H9 (cell line): Measurements from ENCODE around the gene YOD1. TPM values are rescaled to one million over a fixed set of nuclear protein-coding genes. Genes with fewer than 3 reads are reported as not detected.

Experiments
- DNase-seq: peaks from one replicate; pipeline ENCODE4 v3.0.0-alpha.2; 2017
- H2AFZ ChIP-seq: one replicate; pipeline ENCODE4 v1.6.1; 2013; ENCODE audit warnings: mild to moderate bottlenecking, low read length, control low read depth, moderate library complexity
- H2AK5ac ChIP-seq: 2 replicates; pipeline ENCODE4 v1.6.1; 2013; ENCODE audit warnings: low read length, control low read depth, mixed read lengths; ENCODE audit not compliant: insufficient read length
- H2BK120ac ChIP-seq: one replicate; pipeline ENCODE4 v1.6.1; 2013; ENCODE audit warnings: low read depth, mild to moderate bottlenecking, low read length, control low read depth, inconsistent platforms; ENCODE audit not compliant: poor library complexity, severe bottlenecking
- H2BK12ac ChIP-seq: 2 replicates; pipeline ENCODE4 v1.6.1; 2013; ENCODE audit warnings: low read length, control low read depth, mixed read lengths, low read depth; ENCODE audit not compliant: insufficient read length
- H2BK15ac ChIP-seq: 2 replicates; pipeline ENCODE4 v1.6.1; 2013; ENCODE audit warnings: low read depth, low read length, control low read depth
- H2BK20ac ChIP-seq: one replicate; pipeline ENCODE4 v1.6.1; 2013; ENCODE audit warnings: low read depth, mild to moderate bottlenecking, low read length, control low read depth, inconsistent platforms; ENCODE audit not compliant: poor library complexity, severe bottlenecking
- H2BK5ac ChIP-seq: 2 replicates; pipeline ENCODE4 v1.6.1; 2013; ENCODE audit warnings: low read length, control low read depth, mixed read lengths; ENCODE audit not compliant: insufficient read length
- H3K14ac ChIP-seq: 2 replicates; pipeline ENCODE4 v1.6.1; 2013; ENCODE audit warnings: low read length, control low read depth; ENCODE audit not compliant: insufficient read depth
- H3K18ac ChIP-seq: 2 replicates; pipeline ENCODE4 v1.6.1; 2013; ENCODE audit warnings: low read depth, mild to moderate bottlenecking, mixed read lengths, low read length, control low read depth; ENCODE audit not compliant: insufficient read length
- H3K23ac ChIP-seq: 2 replicates; pipeline ENCODE4 v1.6.1; 2013; ENCODE audit warnings: low read length, control low read depth, mixed read lengths, low read depth; ENCODE audit not compliant: insufficient read length
- H3K23me2 ChIP-seq: 2 replicates; pipeline ENCODE4 v1.6.1; 2013; ENCODE audit warnings: low read depth, mild to moderate bottlenecking, mixed read lengths, low read length, control low read depth; ENCODE audit not compliant: insufficient read length, poor library complexity, severe bottlenecking
- H3K27ac ChIP-seq: 2 replicates; pipeline ENCODE4 v1.5.1; 2013; ENCODE audit warnings: low read length, control low read depth, mixed read lengths, low read depth; ENCODE audit not compliant: insufficient read length
- H3K27me3 ChIP-seq: 2 replicates; pipeline ENCODE4 v1.6.1; 2013; ENCODE audit warnings: low read length, control low read depth, inconsistent platforms; ENCODE audit not compliant: insufficient read depth
- H3K4ac ChIP-seq: 2 replicates; pipeline ENCODE4 v1.6.1; 2013; ENCODE audit warnings: low read depth, mild to moderate bottlenecking, control low read depth, inconsistent platforms, low read length, moderate library complexity
- H3K4me1 ChIP-seq: 2 replicates; pipeline ENCODE4 v1.6.1; 2013; ENCODE audit warnings: low read length, control low read depth, inconsistent platforms; ENCODE audit not compliant: insufficient read depth
- H3K4me2 ChIP-seq: 2 replicates; pipeline ENCODE4 v1.6.1; 2013; ENCODE audit warnings: low read length, control low read depth, mixed read lengths; ENCODE audit not compliant: insufficient read length, insufficient read depth
- H3K56ac ChIP-seq: 2 replicates; pipeline ENCODE4 v1.6.1; 2013; ENCODE audit warnings: low read depth, mild to moderate bottlenecking, mixed read lengths, low read length, control low read depth; ENCODE audit not compliant: insufficient read length
- H3K79me1 ChIP-seq: 2 replicates; pipeline ENCODE4 v1.6.1; 2013; ENCODE audit warnings: low read depth, mild to moderate bottlenecking, moderate library complexity, low read length, control low read depth, inconsistent platforms; ENCODE audit not compliant: insufficient read depth, poor library complexity, severe bottlenecking
- H3K79me2 ChIP-seq: 2 replicates; pipeline ENCODE4 v1.6.1; 2013; ENCODE audit warnings: low read length, control low read depth, inconsistent platforms; ENCODE audit not compliant: insufficient read depth
- H3K9ac ChIP-seq: 2 replicates; pipeline ENCODE4 v1.6.1; 2013; ENCODE audit warnings: low read length, control low read depth, mixed read lengths; ENCODE audit not compliant: insufficient read length; ENCODE audit errors: extremely low read depth
- H3K9me3 ChIP-seq: one replicate; pipeline ENCODE4 v1.6.1; 2013; ENCODE audit warnings: low read depth, low read length, inconsistent platforms; ENCODE audit not compliant: control insufficient read depth
- H3T11ph ChIP-seq: one replicate; pipeline ENCODE4 v1.6.1; 2013; ENCODE audit warnings: mild to moderate bottlenecking, low read length, control low read depth, inconsistent platforms
- H4K20me1 ChIP-seq: one replicate; pipeline ENCODE4 v1.6.1; 2013; ENCODE audit not compliant: control insufficient read depth, insufficient read length, insufficient read depth
- H4K5ac ChIP-seq: 2 replicates; pipeline ENCODE4 v1.6.1; 2013; ENCODE audit warnings: low read depth, mild to moderate bottlenecking, mixed read lengths, low read length, control low read depth; ENCODE audit not compliant: insufficient read length
- H4K8ac ChIP-seq: replicated peaks from 2 replicates; pipeline ENCODE4 v1.6.1; 2013; ENCODE audit warnings: low read length, control low read depth, mixed read lengths, low read depth; ENCODE audit not compliant: insufficient read length
- H4K91ac ChIP-seq: 2 replicates; pipeline ENCODE4 v1.6.1; 2013; ENCODE audit warnings: low read depth, mild to moderate bottlenecking, moderate library complexity, mixed read lengths, low read length, control low read depth; ENCODE audit not compliant: insufficient read length
- H3K27ac Mint-ChIP-seq, 3 experiments: 2 replicates in 2 of 3; 3 replicates in 1 of 3; pipeline ENCODE4 v1.8.0; 2020 to 2021; ENCODE audit warnings: mixed read lengths in 3 of 3, mild to moderate bottlenecking in 1 of 3, moderate library complexity in 1 of 3
- H3K27me3 Mint-ChIP-seq: 2 replicates; pipeline ENCODE4 v1.8.0; 2021; ENCODE audit warnings: low read depth, mild to moderate bottlenecking, moderate library complexity, mixed read lengths
- H3K36me3 Mint-ChIP-seq, 3 experiments: 2 replicates in 2 of 3; 3 replicates in 1 of 3; pipeline ENCODE4 v1.8.0; 2020 to 2021; ENCODE audit warnings: low read depth in 3 of 3, mixed read lengths in 3 of 3; ENCODE audit not compliant: insufficient read depth in 1 of 3
- H3K4me1 Mint-ChIP-seq, 2 experiments: 2 replicates each; pipeline ENCODE4 v1.8.0; 2020; ENCODE audit warnings: mixed read lengths in 2 of 2
- H3K4me3 Mint-ChIP-seq, 2 experiments: 2 replicates in 1 of 2; 3 replicates in 1 of 2; pipeline ENCODE4 v1.8.0; 2020 to 2021; ENCODE audit warnings: mild to moderate bottlenecking in 2 of 2, mixed read lengths in 2 of 2, moderate library complexity in 1 of 2
- H3K9me3 Mint-ChIP-seq, 2 experiments: 2 replicates in 1 of 2; 3 replicates in 1 of 2; pipeline ENCODE4 v1.8.0; 2020; ENCODE audit warnings: mild to moderate bottlenecking in 2 of 2, mixed read lengths in 2 of 2, moderate library complexity in 1 of 2
- CTCF ChIP-seq: fragments of 200-600 bp; sonication (generic); conservative IDR thresholded peaks from 3 replicates; pipeline ENCODE4 v1.8.0; 2021; ENCODE audit warnings: antibody characterized with exemption, mild to moderate bottlenecking
- WGBS: extraction: QIAGEN DNeasy Blood & Tissue Kit; methylation state at CpG from one replicate; pipeline ENCODE4 v1.1.7; 2013; ENCODE audit warnings: missing lambda C conversion rate, low lambda C conversion rate, mixed read lengths; ENCODE audit not compliant: insufficient read length; ENCODE audit errors: extremely low coverage; 5-methylcytosine and 5-hydroxymethylcytosine counted together
- total RNA-seq: library from RNA; stranded (reverse); gene quantifications from 2 replicates; pipeline ENCODE4 v1.2.1, GENCODE V29; 2021

YOD1 gene
- total RNA-seq, 1 experiment from 2014 or later, result 8.6 TPM

- peaks cover 1% of the 10 kb centered on the region for H3K27me3 Mint-ChIP-seq
- peaks cover 11% of the 10 kb centered on the region for H3K23me2 ChIP-seq
These were observed 3.5 kb upstream of the YOD1 start for GRCh38 chr1:207054491-207054890.

More at GRCh38 chr1:207054491-207054890, 3.5 kb upstream of the YOD1 start:
- H3K4me3 Mint-ChIP-seq, result peak overlapping the region; percentile 99 to 100; a peak in 1 of 5 replicates
- no peak overlapping the region for H2BK15ac ChIP-seq
- H2BK5ac ChIP-seq, result no peak overlapping the region
- no peak overlapping the region for H2BK20ac ChIP-seq
- no peaks in the 10 kb centered on the region for H3K79me1 ChIP-seq
- no peak overlapping the region for H3K4ac ChIP-seq
- H2AK5ac ChIP-seq, result no peak overlapping the region
- WGBS, result no CpG with 5 or more reads among the region's 2 CpGs
- no peak for TF ChIP-seq CTCF
- H3K9me3 Mint-ChIP-seq, result no peaks in the 10 kb centered on the region; a peak in 1 of 5 replicates
- peaks cover 25 to 28% of the 10 kb centered on the region in 2 experiments for H3K4me1 Mint-ChIP-seq
- no peak overlapping the region for H3T11ph ChIP-seq
- H4K8ac ChIP-seq, result no peak overlapping the region
- peaks cover 2 to 5% (median 4%) of the 10 kb centered on the region in 3 experiments; a peak in 5 of 7 replicates for H3K36me3 Mint-ChIP-seq
- H3K18ac ChIP-seq, result no peak overlapping the region
- no peak overlapping the region for H3K9ac ChIP-seq
- no peak overlapping the region for H4K91ac ChIP-seq
- peaks cover 3% of the 10 kb centered on the region; the same call in 1 of the 2 replicates for H3K4me1 ChIP-seq
- no peaks in the 10 kb centered on the region for H3K27me3 ChIP-seq
- H3K27ac ChIP-seq, result no peak overlapping the region
- no peak overlapping the region for H2BK120ac ChIP-seq
- no peak for DNase-seq
- no peak overlapping the region for H3K27ac Mint-ChIP-seq
- H3K56ac ChIP-seq, result no peak overlapping the region
- no peaks in the 10 kb centered on the region for H4K20me1 ChIP-seq
- H3K14ac ChIP-seq, result no peak overlapping the region
- H2BK12ac ChIP-seq, result no peak overlapping the region
- H3K9me3 ChIP-seq, result no peaks in the 10 kb centered on the region
- H3K23ac ChIP-seq, result no peak overlapping the region
- no peak overlapping the region for H4K5ac ChIP-seq
- H3K4me2 ChIP-seq, result no peak overlapping the region
- no peak overlapping the region for H2AFZ ChIP-seq
- H3K79me2 ChIP-seq, result peaks cover 1% of the 10 kb centered on the region; the same call in 1 of the 2 replicates
